Omental fat pad (tissue), 4 donors: ENCODE measurements around the gene DTYMK. TPM values are rescaled to one million over a fixed set of nuclear protein-coding genes. Genes with fewer than 3 reads are reported as not detected.
A peak's percentile ranks its signal among the peaks of the same experiment; 100 is the strongest.
"Not testable (repeated sequence)": the region's sequence is repeated elsewhere in the genome, so short reads cannot be mapped to it uniquely, and the experiment has no call there.

Experiments
- ATAC-seq: fragments of 150-250 bp; one replicate; pipeline ENCODE4 v1.9.1; 2016; ENCODE audit warnings: mild to moderate bottlenecking, moderate library complexity; ENCODE audit not compliant: low FRiP score
- DNase-seq: peaks from one replicate; pipeline ENCODE4 v3.0.0-alpha.2; 2019; ENCODE audit warnings: low spot score
- total RNA-seq, 4 donors: library from RNA; depleted of rRNA; stranded (reverse); fragments of >200 nt; gene quantifications; one replicate each; pipeline ENCODE4 v1.1.0, GENCODE V29; 2016
- TF ChIP-seq, protein P1 (sequence below), 3 donors: fragments of 450-650 bp; IDR thresholded peaks; one replicate each; pipeline ENCODE4 v1.5.1; 2016 to 2017; ENCODE audit warnings: antibody characterized with exemption in 3 of 3, mild to moderate bottlenecking in 3 of 3, moderate library complexity in 2 of 3

The DTYMK gene, protein sequence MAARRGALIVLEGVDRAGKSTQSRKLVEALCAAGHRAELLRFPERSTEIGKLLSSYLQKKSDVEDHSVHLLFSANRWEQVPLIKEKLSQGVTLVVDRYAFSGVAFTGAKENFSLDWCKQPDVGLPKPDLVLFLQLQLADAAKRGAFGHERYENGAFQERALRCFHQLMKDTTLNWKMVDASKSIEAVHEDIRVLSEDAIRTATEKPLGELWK
- 10 to 100 TPM; 10.3 to 31.7 (median 15.3) TPM for total RNA-seq

DNA sequence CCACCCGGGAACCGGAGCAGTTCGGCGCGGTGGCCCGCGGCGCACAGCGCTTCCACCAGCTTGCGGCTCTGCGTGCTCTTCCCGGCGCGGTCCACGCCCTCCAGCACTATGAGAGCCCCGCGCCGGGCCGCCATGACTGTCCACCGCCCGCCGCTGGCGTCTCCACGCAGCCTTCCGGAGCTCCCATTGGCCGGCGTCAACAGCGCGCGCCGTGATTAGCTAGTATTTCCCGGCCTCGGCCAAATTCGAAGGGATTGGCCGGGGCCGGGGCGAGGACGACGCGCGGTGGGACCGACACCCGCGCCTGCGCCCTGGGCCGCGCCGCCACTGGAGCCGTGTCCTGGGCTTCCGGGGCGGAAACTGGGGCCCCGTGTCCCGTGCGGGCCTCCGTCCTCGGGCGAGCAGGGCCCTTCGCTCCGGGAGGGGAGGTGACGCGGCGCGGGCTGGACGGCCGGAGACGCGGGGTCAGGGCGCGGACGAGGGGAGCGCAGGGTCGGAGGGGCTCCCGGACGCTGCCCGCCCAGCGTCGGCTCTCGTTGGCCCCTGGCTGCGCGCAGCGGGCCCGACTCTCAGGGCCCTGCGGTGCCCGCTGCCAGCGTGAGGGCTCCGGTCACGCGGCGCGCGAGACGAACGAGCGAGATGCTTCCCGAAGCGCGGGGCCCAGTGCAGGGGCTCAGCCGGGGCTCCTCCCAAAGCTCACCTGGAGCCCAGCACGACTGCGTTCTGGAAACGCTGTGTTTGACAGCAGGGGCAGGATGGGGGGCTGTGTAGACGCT lies at the start of gene DTYMK:
DTYMK (minus strand) TSS at position 166 of the 776 bp plus-strand sequence; CDS start at position 134, 32 bp downstream.
- TF ChIP-seq, protein P1, sequence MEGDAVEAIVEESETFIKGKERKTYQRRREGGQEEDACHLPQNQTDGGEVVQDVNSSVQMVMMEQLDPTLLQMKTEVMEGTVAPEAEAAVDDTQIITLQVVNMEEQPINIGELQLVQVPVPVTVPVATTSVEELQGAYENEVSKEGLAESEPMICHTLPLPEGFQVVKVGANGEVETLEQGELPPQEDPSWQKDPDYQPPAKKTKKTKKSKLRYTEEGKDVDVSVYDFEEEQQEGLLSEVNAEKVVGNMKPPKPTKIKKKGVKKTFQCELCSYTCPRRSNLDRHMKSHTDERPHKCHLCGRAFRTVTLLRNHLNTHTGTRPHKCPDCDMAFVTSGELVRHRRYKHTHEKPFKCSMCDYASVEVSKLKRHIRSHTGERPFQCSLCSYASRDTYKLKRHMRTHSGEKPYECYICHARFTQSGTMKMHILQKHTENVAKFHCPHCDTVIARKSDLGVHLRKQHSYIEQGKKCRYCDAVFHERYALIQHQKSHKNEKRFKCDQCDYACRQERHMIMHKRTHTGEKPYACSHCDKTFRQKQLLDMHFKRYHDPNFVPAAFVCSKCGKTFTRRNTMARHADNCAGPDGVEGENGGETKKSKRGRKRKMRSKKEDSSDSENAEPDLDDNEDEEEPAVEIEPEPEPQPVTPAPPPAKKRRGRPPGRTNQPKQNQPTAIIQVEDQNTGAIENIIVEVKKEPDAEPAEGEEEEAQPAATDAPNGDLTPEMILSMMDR (IDR thresholded peaks at IDR 0.05) = no peak
- DNase-seq (peak; percentile 85), ATAC-seq (peak; percentile 99)

DNA sequence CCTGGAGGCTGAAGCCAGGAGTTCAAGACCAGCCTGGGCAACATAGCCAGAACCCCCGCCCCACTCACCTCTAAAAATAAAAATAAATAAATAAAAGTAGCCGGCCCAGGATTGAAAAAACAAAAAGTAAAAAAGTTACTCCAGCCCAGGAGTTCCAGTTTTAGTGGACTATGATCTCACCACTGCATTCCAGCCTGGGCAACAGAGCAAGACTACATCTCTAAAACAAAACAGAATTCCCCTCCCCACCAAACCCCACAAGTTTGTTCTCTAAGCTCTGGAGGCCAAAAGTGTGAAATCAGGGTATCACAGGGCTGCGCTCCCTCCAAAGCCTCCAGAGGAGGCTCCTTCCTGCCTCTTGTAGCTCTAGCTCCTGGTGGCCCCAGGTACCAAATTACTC lies 49.5 kb upstream of the DTYMK start:
- no peak for DNase-seq
- no peak for ATAC-seq
- TF ChIP-seq, protein P1 (IDR thresholded peaks at IDR 0.05) = no peak

DNA sequence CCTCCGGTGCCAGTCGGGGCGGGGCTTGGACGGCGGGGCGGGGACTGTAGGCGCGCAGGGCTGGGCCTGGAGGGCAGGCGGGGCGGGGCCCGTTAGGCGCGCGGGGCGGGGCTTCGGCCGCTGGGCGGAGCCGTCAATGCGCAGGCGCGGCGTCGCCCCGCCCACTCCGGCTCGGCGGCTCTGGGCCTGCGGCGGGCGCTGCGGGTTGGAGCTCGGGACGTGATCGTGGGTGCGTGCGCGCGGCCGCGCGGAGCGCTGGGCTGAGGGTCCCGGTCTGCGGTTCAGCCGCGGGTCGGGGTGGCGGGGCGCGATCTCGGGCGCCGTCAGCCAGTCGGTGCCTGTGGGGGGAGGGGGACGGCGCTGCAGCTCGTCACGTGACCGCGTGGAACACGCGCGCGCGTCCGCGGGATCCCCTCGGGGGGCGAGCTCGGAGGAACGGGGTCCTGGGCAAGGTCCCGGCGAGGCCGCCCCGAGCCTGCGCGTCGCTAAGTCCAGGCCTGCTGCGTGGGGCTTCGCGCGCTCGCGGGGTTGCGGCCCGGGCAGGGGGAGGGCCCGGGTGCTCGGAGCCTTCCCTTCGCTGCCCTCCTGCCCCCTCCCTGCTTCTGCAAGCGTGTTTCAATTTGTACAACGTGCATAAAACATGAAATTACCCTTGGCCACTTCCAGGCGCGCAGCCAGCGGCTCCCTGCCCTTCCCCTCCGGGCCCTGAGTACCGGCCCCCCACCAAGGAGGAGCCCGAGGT lies 48.0 kb upstream of the DTYMK start, which contains the start of gene D2HGDH:
D2HGDH (plus strand) TSS at position 164 of the 742 bp plus-strand sequence. CDS start 595 bp downstream, outside the sequence.
- ATAC-seq (peak; percentile 96), DNase-seq (peak; percentile 94)
- TF ChIP-seq, protein P1 (IDR thresholded peaks at IDR 0.05) = no peak

DNA sequence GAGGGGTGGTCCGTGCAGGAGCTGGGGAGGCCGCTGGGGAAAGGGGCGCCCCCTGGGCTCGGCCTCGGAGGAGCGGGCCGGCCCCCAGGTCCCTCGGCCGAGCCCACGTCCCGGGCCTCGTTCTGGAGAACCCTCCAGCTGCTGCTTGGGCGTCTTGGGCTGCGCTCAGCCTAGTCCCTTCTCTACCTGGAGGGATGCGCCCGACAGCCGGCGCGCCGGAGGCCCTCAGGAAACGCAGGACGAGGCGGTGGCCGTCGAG lies 47.5 kb upstream of the DTYMK start:
- ATAC-seq = no peak
- TF ChIP-seq, protein P1 (IDR thresholded peaks at IDR 0.05) = no peak
- no peak for DNase-seq

DNA sequence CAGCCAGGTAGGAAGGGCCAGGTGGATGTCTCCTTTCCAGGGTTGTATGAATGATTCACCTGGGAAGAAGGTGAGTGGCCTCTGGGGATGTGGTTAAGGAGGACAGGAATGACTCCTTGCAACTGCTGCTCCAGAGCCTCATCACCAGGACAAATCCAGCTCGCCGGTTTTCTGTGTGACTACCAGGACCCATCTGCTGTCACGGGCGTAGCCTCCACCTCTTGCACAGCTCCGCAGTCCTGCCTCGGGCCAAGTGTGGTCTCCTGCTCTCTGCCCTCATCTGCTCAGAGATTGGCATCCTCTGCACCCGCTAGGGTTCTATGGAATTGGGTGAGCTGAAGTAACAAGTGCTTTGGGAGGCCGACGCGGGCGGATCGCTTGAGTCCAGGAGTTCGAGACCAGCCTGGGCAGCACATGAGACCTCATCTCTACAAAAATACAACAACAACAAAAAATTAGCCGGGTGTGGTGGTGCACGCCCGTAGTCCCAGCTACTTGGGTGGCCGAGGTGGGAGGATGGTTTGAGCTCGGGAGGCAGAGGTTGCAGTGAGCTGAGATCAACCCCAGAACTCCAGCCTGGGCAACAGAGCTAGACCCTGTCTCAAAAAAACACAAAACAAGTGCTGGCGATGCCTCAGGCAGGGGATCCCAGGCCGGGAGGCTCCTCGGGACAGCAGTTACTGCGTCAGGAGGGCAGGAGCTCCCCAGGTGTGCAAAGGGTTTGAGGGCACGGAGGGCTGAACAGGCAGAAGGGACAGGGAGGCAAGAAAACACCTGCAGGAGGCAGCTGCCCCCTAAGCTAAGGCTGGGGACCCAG lies 47.0 kb upstream of the DTYMK start:
- TF ChIP-seq, protein P1 (IDR thresholded peaks at IDR 0.05) = no peak
- ATAC-seq (no peak), DNase-seq (no peak)

DNA sequence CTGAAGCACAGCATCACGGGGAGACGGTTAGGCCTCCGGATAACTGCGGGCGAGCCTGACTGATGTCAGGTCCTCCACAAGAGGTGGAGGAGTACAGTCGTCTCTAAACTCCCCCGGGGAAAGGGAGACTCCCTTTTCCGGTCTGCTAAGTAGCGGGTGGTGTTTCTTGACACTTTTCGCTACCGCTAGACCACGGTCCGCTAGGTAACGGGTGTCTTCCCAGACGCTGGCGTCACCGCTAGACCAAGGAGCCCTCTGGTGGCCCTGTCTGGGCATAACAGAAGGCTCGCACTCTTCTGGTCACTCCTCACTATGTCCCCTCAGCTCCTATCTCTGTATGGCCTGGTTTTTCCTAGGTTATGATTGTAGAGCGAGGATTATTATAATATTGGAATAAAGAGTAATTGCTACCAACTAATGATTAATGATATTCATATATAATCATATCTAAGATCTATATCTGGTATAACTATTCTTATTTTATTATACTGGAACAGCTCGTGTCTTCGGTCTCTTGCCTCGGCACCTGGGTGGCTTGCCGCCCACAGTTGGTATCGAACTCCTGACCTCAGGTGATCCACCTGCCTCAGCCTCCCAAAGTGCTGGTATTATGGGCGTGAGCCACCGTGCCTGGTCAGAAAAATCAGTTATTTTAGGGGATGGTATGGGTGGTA lies 46.0 kb upstream of the DTYMK start:
- not testable (repeated sequence) for ATAC-seq, DNase-seq
